Hepatocyte (in vitro differentiated cells): Measurements from ENCODE around the gene CAMSAP1. TPM values are rescaled to one million over a fixed set of nuclear protein-coding genes. Genes with fewer than 3 reads are reported as not detected.

Source experiments
- DNase-seq: peaks from one replicate; pipeline ENCODE4 v3.0.0-alpha.2; 2016; ENCODE audit warnings: low spot score
- H2AFZ ChIP-seq: fragments of 200-600 bp; sonication (generic); 2 replicates; pipeline ENCODE4 v1.6.0; 2016; ENCODE audit warnings: antibody characterized with exemption, mild to moderate bottlenecking
- H3K27ac ChIP-seq: fragments of 200-600 bp; sonication (generic); 2 replicates; pipeline ENCODE4 v1.5.1; 2016; ENCODE audit warnings: mild to moderate bottlenecking
- H3K27me3 ChIP-seq: fragments of 200-600 bp; sonication (generic); 2 replicates; pipeline ENCODE4 v1.6.1; 2016
- H3K36me3 ChIP-seq: fragments of 200-600 bp; sonication (generic); replicated peaks from 2 replicates; pipeline ENCODE4 v1.5.1; 2016; ENCODE audit warnings: low read depth; ENCODE audit not compliant: insufficient read depth
- H3K4me1 ChIP-seq: fragments of 200-600 bp; sonication (generic); 2 replicates; pipeline ENCODE4 v1.5.1; 2016; ENCODE audit warnings: mild to moderate bottlenecking, moderate library complexity; ENCODE audit not compliant: insufficient read depth
- H3K4me2 ChIP-seq: fragments of 200-600 bp; sonication (generic); 2 replicates; pipeline ENCODE4 v1.6.0; 2016
- H3K4me3 ChIP-seq: fragments of 200-600 bp; sonication (generic); 2 replicates; pipeline ENCODE4 v1.5.1; 2016; ENCODE audit warnings: mild to moderate bottlenecking
- H3K79me2 ChIP-seq: fragments of 200-600 bp; sonication (generic); 2 replicates; pipeline ENCODE4 v1.6.0; 2017; ENCODE audit warnings: mild to moderate bottlenecking
- H3K9me2 ChIP-seq: fragments of 200-600 bp; sonication (generic); replicated peaks from 2 replicates; pipeline ENCODE4 v1.6.0; 2017; ENCODE audit warnings: mild to moderate bottlenecking; ENCODE audit not compliant: insufficient read depth
- H3K9me3 ChIP-seq: fragments of 200-600 bp; sonication (generic); 2 replicates; pipeline ENCODE4 v1.5.1; 2016; ENCODE audit warnings: low read depth, mild to moderate bottlenecking
- H4K20me1 ChIP-seq: fragments of 200-600 bp; sonication (generic); 2 replicates; pipeline ENCODE4 v1.6.0; 2016; ENCODE audit warnings: mild to moderate bottlenecking; ENCODE audit not compliant: insufficient read depth, poor library complexity, severe bottlenecking
- EZH2 ChIP-seq: fragments of 200-600 bp; sonication (generic); IDR thresholded peaks from 2 replicates; pipeline ENCODE4 v1.6.1; 2016; ENCODE audit warnings: antibody characterized with exemption, mild to moderate bottlenecking, borderline replicate concordance
- EZH2phosphoT487 ChIP-seq: fragments of 200-600 bp; sonication (generic); IDR thresholded peaks from one replicate; pipeline ENCODE4 v1.6.1; 2018; ENCODE audit warnings: antibody characterized with exemption, mild to moderate bottlenecking, low read depth, moderate library complexity; ENCODE audit not compliant: unreplicated experiment, severe bottlenecking
- WGBS: methylation state at CpG from one replicate; pipeline ENCODE4 v1.1.6; 2016; ENCODE audit warnings: low lambda C conversion rate; ENCODE audit errors: missing lambda C conversion rate; 5-methylcytosine and 5-hydroxymethylcytosine counted together
- polyA plus RNA-seq: library from polyadenylated mRNA; unstranded; fragments of >200 nt; fragmentation: Nextera tagmentation; extraction: Ambion mirVana; gene quantifications from 2 replicates; pipeline ENCODE4 v1.2.1, GENCODE V29; 2016
- total RNA-seq: library from RNA; depleted of rRNA; stranded (reverse); fragments of >200 nt; gene quantifications from 2 replicates; pipeline ENCODE4 v1.2.3, GENCODE V29; 2014
- TF ChIP-seq, protein P1 (sequence below): fragments of 200-600 bp; sonication (generic); IDR thresholded peaks from 2 replicates; pipeline ENCODE4 v1.5.1; 2016; ENCODE audit warnings: antibody characterized with exemption, mild to moderate bottlenecking; ENCODE audit not compliant: poor library complexity

CAMSAP1 gene
- total and polyA plus RNA-seq, 2 experiments from 2014 or later: 5.0 to 15.6 TPM

DNA sequence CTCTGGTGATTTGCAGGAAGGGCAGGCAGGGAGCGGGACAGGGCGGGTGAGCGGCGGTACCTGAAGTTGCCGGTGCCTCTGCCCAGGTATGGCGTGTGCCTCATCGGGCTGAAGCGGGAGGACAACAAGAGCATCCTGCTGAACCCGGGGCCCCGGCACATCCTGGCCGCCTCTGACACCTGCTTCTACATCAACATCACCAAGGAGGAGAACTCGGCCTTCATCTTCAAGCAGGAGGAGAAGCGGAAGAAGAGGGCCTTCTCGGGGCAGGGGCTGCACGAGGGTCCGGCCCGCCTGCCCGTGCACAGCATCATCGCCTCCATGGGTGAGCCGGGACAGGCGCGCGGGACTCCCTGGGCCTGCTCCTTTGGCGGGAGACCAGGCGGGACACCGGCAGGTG lies 136.6 kb downstream of the CAMSAP1 start:
- no peak for DNase-seq
- H3K36me3 ChIP-seq: no peaks in the 10 kb centered on the region
- H3K4me2 ChIP-seq: no peak overlapping the region
- H3K4me3 ChIP-seq: no peak overlapping the region
- no peaks in the 10 kb centered on the region for H3K9me3 ChIP-seq
- TF ChIP-seq EZH2phosphoT487: no peak
- no peak for TF ChIP-seq EZH2
- TF ChIP-seq, protein P1, sequence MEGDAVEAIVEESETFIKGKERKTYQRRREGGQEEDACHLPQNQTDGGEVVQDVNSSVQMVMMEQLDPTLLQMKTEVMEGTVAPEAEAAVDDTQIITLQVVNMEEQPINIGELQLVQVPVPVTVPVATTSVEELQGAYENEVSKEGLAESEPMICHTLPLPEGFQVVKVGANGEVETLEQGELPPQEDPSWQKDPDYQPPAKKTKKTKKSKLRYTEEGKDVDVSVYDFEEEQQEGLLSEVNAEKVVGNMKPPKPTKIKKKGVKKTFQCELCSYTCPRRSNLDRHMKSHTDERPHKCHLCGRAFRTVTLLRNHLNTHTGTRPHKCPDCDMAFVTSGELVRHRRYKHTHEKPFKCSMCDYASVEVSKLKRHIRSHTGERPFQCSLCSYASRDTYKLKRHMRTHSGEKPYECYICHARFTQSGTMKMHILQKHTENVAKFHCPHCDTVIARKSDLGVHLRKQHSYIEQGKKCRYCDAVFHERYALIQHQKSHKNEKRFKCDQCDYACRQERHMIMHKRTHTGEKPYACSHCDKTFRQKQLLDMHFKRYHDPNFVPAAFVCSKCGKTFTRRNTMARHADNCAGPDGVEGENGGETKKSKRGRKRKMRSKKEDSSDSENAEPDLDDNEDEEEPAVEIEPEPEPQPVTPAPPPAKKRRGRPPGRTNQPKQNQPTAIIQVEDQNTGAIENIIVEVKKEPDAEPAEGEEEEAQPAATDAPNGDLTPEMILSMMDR: no peak
- H3K27me3 ChIP-seq: no peaks in the 10 kb centered on the region
- H2AFZ ChIP-seq: no peak overlapping the region
- WGBS: 96% methylated on average over 26 of the region's 26 CpGs
- no peaks in the 10 kb centered on the region for H3K79me2 ChIP-seq
- no peaks in the 10 kb centered on the region for H3K4me1 ChIP-seq
- H4K20me1 ChIP-seq: no peaks in the 10 kb centered on the region
- no peak overlapping the region for H3K27ac ChIP-seq
- no peaks in the 10 kb centered on the region for H3K9me2 ChIP-seq

DNA sequence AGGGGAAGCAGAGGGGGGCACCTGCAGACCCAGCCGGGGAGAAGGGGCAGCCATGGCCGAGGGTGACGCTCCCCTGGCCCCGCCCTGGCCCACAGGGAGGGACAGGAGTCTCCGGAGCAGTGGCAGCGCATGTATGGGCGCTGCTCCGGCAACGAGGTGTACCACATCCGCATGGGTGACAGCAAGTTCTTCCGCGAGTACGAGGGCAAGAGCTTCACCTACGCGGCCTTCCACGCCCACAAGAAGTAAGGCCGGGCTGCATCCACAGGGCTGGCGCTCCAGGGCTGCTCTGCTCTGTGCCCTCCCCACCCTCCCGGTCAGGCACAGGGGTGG lies 137.2 kb downstream of the CAMSAP1 start:
- no peak overlapping the region for H3K27ac ChIP-seq
- no peak for DNase-seq
- H3K4me3 ChIP-seq: no peak overlapping the region
- no peak overlapping the region for H3K4me2 ChIP-seq
- H3K4me1 ChIP-seq: no peaks in the 10 kb centered on the region
- no peaks in the 10 kb centered on the region for H3K9me2 ChIP-seq
- TF ChIP-seq, protein P1: no peak
- no peak for TF ChIP-seq EZH2
- TF ChIP-seq EZH2phosphoT487: no peak
- no peaks in the 10 kb centered on the region for H3K36me3 ChIP-seq
- H4K20me1 ChIP-seq: no peaks in the 10 kb centered on the region
- WGBS: 98% methylated on average over 7 of the region's 19 CpGs
- H3K79me2 ChIP-seq: no peaks in the 10 kb centered on the region
- no peaks in the 10 kb centered on the region for H3K27me3 ChIP-seq
- no peak overlapping the region for H2AFZ ChIP-seq
- no peaks in the 10 kb centered on the region for H3K9me3 ChIP-seq

DNA sequence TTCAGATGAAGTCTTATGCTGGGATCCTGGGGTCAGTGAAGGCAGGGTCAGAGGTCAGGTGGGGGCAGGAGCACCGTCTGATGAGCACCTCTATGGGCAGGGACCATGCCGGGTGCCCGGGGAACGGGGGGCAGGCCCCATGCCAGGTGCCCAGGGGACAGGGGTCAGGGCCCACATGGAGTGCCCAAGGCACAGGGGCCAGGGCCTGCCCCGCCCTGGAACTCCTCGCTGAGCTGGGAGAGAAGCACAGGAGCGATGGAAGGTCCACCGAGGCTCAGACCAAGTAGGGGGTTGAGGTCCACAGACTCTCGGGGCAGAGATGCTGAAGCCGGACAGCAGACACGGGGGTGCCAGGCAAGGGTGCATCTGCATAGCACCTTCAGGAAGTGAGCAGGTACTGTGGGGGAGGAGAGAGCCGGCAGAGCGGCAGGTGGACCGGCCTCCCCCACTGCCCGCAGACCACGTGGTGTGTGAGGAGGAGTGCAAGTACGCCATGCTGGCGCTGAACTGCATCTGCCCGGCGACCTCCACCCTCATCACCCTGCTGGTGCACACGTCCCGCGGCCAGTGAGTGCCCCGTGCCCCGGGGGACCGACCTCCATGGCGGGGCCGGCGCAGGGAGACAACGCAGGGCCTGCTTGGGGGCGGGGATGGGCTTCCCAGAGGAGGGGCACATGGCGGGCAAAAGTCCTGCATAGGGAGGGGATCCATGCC lies 137.7 kb downstream of the CAMSAP1 start:
- H3K4me1 ChIP-seq: no peaks in the 10 kb centered on the region
- H3K9me3 ChIP-seq: no peaks in the 10 kb centered on the region
- no peaks in the 10 kb centered on the region for H3K9me2 ChIP-seq
- no peak for TF ChIP-seq EZH2
- TF ChIP-seq, protein P1: no peak
- TF ChIP-seq EZH2phosphoT487: no peak
- H3K36me3 ChIP-seq: no peaks in the 10 kb centered on the region
- no peak overlapping the region for H3K27ac ChIP-seq
- H3K79me2 ChIP-seq: no peaks in the 10 kb centered on the region
- H2AFZ ChIP-seq: no peak overlapping the region
- DNase-seq: no peak
- H3K27me3 ChIP-seq: no peaks in the 10 kb centered on the region
- WGBS: 95% methylated on average over 30 of the region's 32 CpGs
- no peak overlapping the region for H3K4me2 ChIP-seq
- no peak overlapping the region for H3K4me3 ChIP-seq
- no peaks in the 10 kb centered on the region for H4K20me1 ChIP-seq
